ENCODE measurements around the gene MEN1.

Gene MEN1

DNA sequence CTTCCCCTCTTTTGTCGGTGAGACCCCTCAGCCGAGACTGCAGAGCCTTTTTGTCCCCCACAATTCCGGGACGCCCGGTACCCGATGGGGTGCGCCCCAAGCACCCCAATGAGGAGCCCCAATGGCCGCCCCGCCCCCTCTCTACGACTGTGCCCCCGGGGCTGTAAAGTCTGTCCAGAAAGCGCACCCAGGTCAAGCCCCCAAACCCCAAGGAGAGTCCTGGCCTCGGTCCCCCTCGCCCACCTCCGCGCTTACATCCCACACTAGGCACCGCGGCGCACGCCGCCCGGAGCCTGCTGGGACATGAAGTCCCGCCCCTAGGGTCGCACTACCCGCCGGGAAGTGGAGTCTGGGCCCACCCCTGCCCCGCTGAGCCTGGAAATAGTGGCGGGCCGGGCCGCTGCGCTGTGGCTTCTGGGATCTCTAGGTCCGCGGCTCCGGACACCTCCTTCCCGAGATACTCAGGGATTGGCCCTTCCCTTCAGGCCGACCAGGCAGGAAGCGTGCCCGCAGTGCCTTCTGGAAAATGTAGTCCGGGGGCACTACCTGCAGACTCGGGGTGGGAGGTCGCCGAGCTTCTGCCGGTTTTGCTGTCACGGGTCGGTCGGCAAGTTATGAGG, at the start of gene MEN1:
MEN1 (minus strand) TSS at position 281 of the 620 bp plus-strand sequence. CDS start 442 bp downstream, outside the sequence.
- DNase-seq (ENCODE audit: low spot score) = peak; percentile 73

DNA sequence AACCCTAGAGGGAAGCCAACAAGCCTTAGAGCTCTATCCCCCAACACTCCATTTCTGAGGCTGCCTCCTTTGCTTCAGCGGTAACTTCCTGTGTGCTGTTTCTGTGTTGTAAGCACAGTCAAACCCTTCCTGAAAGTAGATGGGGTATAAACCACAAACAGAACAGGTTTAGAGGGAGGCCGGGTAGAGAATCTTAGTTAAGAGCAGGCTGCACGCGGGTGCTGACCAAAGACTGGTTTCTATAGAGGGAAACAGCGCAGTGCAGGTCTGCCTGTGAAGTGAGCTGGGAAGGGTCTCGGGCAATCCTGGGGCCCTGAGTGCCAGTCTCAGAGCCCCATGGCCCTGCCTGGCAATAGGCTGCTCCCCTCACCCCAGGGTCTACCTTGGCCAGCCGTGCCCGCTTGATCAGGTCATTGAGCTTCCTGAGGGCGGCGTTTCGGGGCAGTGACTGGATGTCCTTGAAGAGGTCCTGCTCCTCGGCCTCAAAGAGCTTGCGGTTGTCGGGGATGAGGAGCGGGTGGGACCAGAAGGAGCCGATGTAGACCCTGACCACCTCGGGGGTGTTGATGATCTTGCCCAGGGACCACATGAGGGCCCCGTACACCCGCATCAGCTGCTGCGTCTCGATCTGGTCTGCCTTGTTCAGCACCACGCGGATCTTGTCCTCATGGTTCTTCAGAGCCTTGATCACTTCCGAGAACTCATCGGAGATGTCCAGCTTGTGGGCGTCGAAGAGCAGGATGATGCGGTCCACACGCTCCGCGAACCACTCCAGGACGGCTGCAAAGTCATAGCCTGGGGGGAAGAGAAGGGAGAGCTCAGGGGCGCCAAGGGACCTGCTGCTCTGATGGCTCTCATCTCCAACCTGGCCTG, 49.4 kb upstream of the MEN1 start:
- DNase-seq (ENCODE audit: low spot score) = peak; percentile 71

DNA sequence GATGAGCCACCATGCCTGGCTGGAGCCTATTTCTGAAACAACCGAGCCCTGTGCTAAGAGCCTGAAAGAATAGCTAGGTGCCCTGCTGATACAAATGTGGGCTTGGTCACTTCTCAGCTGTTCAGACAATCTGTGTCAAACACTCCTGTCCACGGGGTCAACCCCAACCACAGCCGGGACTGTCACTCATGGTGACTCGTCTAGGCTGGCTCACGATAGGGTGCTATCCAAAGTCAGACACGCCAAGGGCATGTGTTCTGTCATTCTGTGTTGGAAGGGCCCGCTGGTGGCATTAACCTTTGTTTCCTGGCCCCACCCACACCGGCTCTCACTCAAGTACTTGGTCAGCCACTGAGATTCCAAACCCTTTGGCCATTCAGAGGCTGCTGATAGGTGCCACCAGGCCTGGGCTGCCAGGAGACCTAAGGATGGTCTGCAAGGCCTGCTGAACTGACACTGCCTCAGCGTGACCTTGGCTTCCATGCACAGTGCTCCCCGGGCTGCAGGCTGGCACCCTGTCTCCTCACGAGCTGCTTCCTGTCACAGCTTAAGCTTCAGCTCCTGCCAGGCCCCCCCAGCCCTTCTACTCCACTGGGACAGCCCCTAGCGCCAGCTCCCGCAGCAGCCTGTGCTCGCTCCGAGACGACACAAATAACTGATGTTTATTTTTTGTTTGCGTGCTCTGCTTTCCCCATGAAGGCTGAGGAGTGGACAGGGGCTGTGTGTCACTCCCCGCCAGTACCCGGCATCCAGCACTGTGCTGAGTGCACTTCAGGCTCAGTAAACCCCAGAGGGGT, 48.3 kb upstream of the MEN1 start:
- DNase-seq (ENCODE audit: low spot score) = no peak

DNA sequence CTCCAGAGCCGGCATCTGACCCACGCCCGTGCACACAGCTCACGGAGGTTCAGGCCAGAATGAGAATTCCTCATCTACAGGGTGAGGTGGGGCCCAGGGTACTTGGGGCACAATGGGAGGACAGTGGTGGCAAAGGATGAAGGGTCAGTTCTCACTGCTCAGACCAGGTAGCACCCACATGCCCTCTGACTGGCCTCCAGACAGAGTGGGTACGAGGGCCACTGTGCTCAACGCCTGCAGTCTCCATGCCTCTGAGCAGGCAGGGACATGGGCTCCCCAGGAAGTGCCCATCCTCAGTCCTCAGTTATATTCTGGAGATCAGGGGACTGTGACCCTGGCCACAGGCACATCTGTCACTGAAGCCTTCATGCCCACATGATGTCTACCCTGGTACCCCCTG, 47.1 kb upstream of the MEN1 start:
- DNase-seq (ENCODE audit: low spot score) = no peak

DNA sequence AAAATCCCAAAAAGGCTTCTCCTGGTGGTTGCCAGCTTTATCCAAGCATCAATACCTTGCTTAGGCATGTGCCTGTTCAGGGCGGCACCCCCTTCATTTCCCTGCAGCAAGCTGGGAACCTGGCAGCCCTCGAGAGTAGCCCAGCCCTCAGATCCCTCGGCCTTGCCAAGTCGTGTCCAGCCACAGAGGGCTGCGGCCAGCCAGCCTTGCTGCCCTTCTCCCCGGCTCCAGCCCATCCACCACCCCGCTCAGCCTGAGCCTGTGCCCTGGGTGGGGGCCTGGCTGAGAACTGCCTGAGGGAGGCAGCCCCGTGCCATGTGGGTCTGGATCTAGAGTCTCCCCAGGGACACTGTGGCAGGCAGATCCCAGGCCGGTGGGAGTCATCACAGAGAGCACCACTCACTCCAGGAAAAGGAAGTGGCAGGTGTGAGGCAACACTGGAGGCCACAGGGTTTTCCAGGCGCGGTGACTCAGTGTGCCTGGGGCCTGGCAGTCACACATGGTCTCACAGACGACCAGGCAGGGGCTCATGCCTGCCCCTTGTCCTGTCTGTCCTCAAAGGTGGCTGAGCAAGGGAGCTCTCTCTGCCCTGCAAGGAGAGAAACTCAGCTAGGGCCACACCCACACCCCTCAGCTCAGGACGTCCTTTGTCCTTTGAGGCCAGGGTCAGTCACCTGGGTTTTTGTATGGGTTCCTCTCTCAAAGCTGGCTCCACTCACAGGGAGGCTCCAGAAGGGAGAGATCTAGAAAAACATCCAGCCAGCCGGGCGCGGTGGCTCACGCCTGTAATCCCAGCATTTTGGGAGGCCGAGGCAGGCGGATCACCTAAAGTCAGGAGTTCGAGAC, 46.3 kb upstream of the MEN1 start:
- no peak for DNase-seq (ENCODE audit: low spot score)

DNA sequence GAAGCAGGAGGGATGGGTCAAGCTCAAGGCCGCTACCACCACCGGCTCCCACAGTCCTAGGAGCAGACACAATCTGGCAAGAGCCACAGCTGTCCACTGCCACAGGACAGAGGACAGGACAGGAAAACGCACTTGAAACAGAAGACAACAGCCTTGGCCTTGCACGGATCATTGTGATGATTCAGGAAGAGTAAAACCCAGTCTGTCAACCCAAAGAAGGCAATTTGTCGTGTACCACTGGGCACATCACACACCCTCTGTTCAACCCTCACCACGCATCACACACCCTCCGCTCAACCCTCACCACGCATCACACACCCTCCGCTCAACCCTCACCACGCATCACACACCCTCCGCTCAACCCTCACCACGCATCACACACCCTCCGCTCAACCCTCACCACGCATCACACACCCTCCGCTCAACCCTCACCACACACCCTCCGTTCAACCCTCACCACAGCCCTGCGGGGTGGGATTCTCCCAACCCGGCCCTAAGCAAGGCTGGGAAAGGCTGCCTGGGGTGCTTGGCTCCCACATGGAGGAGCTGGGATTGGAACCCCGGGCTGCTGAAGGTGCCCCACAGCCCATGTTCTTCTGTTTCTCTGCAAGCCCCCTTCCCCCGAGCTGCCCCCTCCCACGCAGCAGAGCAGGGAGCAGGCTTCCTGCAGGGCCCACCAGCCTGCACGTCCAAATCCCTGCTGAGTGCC, 45.4 kb upstream of the MEN1 start:
- DNase-seq (ENCODE audit: low spot score) = no peak

DNA sequence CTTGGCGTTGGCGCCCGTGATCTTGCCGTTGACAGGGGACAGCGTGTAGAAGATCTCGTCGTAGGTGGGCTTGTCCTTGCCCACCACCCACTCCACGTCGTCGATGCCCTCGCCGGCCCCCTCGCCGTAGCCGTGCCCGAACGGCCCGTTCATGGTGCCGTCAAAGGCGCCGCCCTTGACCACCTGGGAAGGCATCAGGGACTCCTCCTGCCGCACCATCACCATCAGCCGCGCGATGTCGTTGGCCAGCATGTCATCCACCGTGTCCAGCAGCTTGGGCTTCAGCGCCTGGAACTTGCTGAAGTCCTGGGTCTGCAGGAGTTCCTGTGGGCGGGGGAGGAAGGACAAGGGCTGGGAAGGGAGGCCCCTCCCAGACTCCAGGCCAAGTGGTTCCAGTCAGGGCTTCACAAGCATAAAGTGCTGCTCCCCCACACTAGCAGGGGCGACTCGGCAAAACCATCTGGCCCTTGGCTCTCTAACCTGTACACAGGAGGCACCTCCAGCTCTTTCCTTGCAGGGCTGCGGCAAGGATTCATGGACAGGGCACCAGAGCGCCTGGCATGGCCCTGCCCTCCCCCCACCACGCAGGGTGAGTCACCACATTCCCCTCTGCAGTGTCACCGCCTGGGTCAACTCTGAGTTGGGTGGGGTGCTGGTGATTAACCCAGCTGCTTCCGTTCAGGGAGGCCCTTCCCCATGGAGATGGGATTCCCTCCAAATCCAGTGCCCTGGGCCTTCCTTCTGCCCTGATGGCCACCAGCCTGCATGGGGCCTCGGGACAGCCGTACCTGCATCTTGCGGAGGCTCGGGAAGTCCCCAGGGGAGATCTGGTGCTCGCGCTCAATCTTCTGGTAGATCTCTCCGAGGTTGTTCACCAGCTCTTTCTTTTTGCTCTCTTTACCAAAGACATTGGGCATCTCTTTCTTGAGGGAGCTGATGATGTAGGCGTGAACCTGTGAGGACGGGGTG, 44.5 kb upstream of the MEN1 start:
- DNase-seq (ENCODE audit: low spot score) = peak; percentile 58

DNA sequence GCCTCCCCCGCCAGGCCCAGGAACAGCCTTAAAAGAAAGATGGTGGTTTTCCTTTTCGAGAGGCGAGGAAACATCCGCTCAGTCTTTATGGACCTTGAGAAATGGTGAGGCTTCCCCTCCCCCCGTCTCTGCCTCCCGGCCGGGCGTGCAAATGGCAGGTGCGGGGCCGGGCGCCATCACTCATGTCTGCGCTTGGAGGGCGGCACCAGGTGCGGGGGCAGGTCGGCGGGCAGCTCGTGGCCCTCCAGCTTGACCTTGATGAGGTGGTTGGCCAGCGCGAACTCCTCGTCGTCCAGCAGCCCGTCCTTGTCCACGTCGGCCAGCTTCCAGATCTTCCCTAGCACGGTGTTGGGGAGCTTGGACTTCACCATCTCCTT, 43.8 kb upstream of the MEN1 start:
- no peak for DNase-seq (ENCODE audit: low spot score)

DNA sequence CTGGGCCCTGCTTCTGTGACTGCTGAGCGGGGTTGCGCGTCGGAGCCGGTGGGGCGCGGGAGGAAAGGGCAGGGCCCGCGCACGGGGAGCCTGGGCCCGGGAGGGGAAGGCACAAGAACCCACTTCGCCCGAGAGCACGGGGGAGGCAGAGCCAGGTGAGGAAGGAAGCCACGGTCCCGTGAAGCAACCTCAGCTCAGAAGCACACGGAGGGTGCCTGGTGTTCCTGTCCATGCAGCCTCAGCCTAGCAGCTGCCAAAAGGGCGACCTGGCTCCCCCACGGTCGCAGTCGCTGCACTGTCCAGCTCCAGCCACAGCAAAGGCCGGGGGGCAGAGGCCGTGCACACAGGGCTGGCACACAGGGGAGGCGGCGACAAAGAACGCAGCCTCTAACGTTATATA, 43.4 kb upstream of the MEN1 start:
- DNase-seq (ENCODE audit: low spot score) = no peak

DNA sequence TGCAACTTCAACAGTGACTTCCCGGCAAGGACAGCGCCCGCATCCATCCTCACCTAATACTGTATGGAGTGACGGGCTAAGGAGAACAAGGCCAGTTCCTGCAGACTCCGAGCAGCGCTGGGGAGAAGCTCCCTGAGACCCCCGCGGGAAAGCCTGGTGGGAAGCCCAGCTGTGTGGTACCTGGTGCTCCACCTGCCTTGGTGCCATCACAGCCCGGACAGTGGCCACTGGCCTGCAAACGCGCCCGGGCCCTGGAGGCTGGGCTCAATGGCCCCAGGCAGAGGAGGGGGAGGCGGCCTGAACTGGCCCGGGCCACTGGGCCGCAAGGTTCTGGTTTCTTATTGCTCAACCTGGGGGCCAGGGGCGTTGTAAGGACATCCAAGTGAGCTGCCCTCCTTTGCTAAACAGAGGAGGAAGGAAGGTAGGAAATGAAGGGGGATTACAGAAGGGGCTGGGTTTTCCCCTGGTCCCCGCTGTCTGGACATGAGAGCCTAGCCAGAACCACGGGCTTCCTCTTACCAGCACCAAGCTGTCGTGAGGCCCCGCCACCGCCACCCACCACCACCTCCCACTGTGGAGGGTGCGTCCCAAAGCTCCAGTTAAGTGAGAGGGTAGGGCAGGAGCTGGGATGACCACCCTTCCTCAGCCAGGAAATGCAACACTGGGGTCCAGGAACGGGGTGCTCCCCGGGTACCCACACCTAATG, 42.6 kb upstream of the MEN1 start:
- DNase-seq (ENCODE audit: low spot score) = no peak

DNA sequence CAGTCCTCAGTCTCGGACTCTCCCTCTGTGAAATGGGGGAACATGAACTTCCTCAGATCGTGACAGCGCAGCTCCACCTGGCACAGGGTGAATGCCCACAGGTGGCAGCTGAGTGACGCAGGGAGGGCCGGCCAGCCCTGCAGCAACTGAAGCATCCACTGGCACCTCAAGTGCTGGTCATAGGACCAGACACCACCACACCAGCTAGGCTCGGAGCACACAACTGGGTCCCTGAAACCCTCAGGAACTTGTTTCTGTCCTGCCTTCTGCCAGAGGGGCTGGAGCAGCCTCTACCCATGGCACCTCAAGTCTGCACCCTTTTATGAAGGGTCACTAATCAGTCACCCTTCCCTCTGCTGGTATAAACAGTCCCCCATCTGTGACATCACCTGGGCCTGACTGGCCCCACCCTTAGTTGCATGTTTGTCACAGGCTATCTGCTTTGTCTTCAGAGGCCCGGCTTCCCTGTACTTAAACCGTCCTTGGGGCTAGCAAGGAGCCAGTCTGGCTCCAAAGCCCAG, 41.5 kb upstream of the MEN1 start:
- DNase-seq (ENCODE audit: low spot score) = no peak

DNA sequence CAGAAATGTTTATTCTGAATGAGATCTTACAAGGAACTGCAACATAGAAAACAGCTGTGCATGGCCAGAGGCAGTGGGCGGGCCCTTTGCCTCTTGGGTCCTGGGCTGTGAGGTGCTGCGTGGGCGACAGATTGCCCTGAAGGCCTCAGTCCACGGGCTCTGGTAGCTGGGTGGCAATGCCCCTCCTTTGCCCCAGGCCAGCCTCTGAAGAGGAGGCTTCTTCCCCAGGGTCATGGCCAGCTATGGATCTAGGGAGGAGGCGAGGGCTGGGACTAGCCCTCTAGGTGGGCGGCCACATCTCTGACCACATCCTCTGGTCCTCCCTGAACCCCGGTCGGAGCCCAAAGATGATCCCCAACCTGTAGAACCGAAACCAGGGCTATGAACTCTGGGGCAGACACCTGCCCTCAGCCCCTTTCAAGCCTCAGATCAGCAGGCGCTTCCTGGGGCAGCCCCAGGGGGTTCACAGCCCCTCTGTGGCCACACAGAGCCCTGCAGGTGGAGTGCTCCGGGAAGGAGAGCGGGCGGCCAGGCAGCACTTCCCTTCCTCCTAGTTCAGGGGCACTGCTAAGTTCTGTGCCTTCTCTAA, 40.7 kb upstream of the MEN1 start:
- no peak for DNase-seq (ENCODE audit: low spot score)

DNA sequence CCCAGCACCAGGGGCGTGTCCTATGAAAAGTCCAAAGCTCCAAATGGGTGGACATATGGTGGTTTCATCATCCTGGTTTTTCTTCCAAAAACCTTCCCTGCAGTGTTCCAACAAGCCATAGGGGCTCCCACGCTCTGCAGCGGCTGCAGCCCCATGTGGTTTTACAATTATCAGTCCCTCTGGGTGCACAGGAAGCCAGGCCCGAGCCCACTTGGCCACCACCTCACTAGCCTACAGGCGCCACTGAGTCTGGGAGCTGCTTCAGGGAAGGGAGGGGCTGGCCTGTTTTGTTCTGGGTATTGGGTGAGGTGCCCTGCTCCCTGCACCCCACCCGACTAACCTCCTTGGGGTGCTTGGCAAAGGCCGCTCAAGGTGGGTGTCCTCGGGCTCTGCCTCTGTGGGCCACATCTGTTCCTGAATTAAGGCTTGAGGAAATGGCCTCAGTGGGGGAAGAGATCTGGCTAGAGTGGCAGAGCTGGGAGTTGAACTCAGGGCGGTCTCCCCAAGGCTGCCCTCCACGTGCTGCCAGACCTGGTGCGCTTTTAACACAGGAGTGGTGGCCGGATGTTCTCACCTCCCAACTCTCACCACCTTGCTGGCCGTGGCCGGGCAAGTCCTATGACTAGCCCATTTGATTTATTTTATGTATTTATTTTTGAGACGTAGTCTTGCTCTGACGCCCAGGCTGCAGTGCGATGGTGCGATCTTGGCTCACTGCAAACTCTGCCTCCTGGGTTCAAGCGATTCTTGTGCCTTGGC, 39.4 kb upstream of the MEN1 start:
- no peak for DNase-seq (ENCODE audit: low spot score)

DNA sequence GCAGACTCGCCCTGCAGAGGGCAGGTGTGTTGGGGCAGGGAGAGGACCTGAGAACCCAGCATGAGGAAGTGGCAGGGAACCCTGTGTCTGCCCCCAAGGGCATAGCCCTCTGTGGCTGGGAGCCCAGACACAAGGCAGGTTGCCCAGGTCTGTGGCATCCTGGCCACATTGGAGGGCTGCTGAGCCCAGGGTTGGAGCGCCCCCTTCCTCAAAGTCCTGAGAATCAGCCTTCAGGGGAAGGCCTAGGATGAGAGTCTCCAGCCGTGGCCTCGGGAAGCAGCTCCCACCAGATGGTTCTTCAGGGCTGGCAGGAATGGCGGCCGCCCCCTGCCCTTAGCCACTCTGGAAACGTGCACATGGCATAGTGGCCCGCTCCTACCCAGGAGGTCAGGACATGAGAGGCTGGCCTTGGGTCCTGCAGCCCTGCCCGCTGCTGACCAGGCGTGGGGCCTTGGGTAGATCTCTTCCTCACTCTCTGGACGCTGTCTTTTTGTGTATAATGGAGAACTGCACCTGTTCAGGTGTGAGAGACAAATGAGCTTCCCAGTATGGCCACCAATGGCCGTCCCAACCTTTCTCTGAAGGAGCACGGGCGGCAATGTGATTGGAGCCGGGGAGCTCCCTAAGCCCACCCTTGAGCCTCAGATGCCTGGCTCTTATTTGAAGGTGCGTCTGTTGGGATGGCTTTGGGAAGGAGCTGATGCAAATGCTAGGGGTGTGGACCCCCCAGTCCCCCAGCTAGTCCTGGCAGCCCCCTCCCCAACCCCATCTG, 38.7 kb upstream of the MEN1 start:
- DNase-seq (ENCODE audit: low spot score) = no peak

DNA sequence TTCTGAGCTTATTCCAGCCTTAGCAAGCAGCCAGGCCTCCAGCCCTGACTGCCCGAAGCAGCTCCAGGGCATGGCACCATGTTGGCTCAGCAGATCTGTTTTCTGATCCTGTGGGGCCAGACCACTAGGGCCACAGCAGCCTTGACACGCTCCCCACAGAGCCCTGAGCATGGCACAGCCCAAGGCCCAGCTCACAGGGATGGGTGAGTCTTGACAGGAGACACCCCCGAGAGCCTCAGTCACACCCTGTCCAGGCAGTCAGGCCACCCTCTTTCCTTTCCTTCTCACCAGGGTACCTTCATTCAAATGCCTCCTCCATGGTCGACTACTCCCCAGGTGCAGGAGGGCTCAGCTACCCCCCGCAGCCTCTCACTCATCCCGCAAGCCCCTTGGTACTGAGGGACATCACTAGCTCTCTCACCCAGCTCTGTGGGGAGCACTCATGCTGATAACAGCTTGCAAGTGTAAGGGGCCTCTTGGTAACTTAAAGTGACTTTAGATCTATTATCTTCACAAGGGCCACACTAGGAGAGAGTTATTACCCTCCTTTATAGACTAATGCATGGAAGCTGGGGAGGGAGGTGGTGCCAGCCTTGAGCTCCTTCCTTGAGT, 38.0 kb upstream of the MEN1 start:
- DNase-seq (ENCODE audit: low spot score) = no peak

DNA sequence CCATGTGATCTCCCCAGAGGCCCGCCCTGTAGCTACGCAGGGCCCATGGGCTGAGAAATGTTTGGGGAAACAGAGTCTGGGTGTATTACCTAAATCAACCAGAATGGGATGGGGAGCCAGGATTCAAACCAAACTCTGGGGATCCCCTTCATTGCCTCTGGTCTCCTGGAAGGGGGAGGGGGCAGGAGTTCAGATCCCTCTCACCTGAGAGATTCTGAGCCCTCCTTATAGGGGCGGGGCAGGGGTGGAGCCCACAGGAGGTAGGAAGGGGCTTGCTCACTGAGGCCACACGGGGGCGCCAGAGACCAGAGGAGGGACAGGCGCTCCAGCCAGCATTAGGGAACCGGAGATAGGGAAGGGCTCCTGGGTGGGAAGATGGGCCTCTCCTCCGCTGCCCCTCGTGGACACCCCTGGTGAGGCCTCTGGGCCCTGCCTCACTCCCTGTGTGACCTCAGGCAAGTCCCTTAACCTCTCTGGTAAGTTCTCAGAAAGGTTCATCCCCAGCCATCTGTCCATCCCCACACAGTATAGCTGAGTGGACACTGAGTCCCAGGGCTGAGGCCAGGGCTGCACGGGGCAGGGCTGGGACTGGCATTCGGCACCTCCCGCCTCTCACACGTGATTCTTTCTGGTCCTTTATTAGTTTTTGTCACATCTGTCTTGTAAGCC, 36.8 kb upstream of the MEN1 start:
- DNase-seq (ENCODE audit: low spot score) = peak; percentile 90

Data from CD4-positive, alpha-beta T cell treated with Interleukin-15 for 4 hours (primary cell).